Muscle layer of duodenum (tissue), 2 donors: ENCODE measurements around the gene STX11.

Experiments used
- H3K27ac ChIP-seq: one replicate; pipeline ENCODE4 v1.7.0; 2013; ENCODE audit warnings: mild to moderate bottlenecking, low read length
- H3K27me3 ChIP-seq: one replicate; pipeline ENCODE4 v1.7.0; 2013; ENCODE audit warnings: low read depth, mild to moderate bottlenecking, control low read depth, low read length
- H3K36me3 ChIP-seq, 2 donors: one replicate each; pipeline ENCODE4 v1.7.0; 2013; ENCODE audit warnings: low read length in 2 of 2, control low read depth in 1 of 2, mild to moderate bottlenecking in 1 of 2; ENCODE audit not compliant: insufficient read depth in 2 of 2, control insufficient read depth in 1 of 2
- H3K4me1 ChIP-seq, 2 donors: one replicate each; pipeline ENCODE4 v1.7.0; 2013; ENCODE audit warnings: low read length in 2 of 2, mild to moderate bottlenecking in 2 of 2, control low read depth in 1 of 2, moderate library complexity in 1 of 2; ENCODE audit not compliant: insufficient read depth in 2 of 2, control insufficient read depth in 1 of 2
- H3K4me3 ChIP-seq, 2 donors: one replicate each; pipeline ENCODE4 v1.7.0; 2013; ENCODE audit warnings: low read length in 2 of 2, low read depth in 1 of 2, mild to moderate bottlenecking in 1 of 2
- H3K9me3 ChIP-seq, 2 donors: one replicate each; pipeline ENCODE4 v1.7.0; 2013; ENCODE audit warnings: low read length in 2 of 2, control low read depth in 1 of 2, mild to moderate bottlenecking in 1 of 2; ENCODE audit not compliant: control insufficient read depth in 1 of 2
- donor health status: healthy.

The STX11 gene

GRCh38 chr6:144143106-144143505, 7.2 kb upstream of the STX11 start:
- Histone ChIP-seq H3K27me3 (no peaks in the 10 kb centered on the region), H3K36me3 (no peaks in the 10 kb centered on the region), H3K4me3 (no peak overlapping the region), H3K27ac (no peak overlapping the region), H3K4me1 (no peaks in the 10 kb centered on the region), H3K9me3 (peaks cover 0 to 2% of the 10 kb centered on the region in 2 donors)

GRCh38 chr6:144143878-144144277, 6.4 kb upstream of the STX11 start:
- Histone ChIP-seq H3K4me1 (no peaks in the 10 kb centered on the region), H3K9me3 (peaks cover 0 to 2% of the 10 kb centered on the region in 2 donors), H3K36me3 (no peaks in the 10 kb centered on the region), H3K27me3 (no peaks in the 10 kb centered on the region), H3K27ac (no peak overlapping the region), H3K4me3 (no peak overlapping the region)

GRCh38 chr6:144144996-144145395, 5.3 kb upstream of the STX11 start:
- peaks cover 0 to 6% of the 10 kb centered on the region in 2 donors for H3K4me1 ChIP-seq
- H3K4me3 ChIP-seq: no peak overlapping the region
- no peaks in the 10 kb centered on the region for H3K27me3 ChIP-seq
- peaks cover 0 to 2% of the 10 kb centered on the region in 2 donors for H3K9me3 ChIP-seq
- H3K27ac ChIP-seq: no peak overlapping the region
- no peaks in the 10 kb centered on the region for H3K36me3 ChIP-seq

- no peaks in the 10 kb centered on the region for H3K36me3 ChIP-seq
- no peak overlapping the region for H3K4me3 ChIP-seq
- peaks cover 0 to 2% of the 10 kb centered on the region in 2 donors for H3K9me3 ChIP-seq
- peaks cover 0 to 7% of the 10 kb centered on the region in 2 donors for H3K4me1 ChIP-seq
- no peak overlapping the region for H3K27ac ChIP-seq
- H3K27me3 ChIP-seq: no peaks in the 10 kb centered on the region
Observed at GRCh38 chr6:144145541-144145940, 4.8 kb upstream of the STX11 start.

- H3K4me3 ChIP-seq: no peak overlapping the region
- H3K27me3 ChIP-seq: no peaks in the 10 kb centered on the region
- H3K9me3 ChIP-seq: no peaks in the 10 kb centered on the region
- peaks cover 0 to 7% of the 10 kb centered on the region in 2 donors for H3K4me1 ChIP-seq
- no peak overlapping the region for H3K27ac ChIP-seq
- no peaks in the 10 kb centered on the region for H3K36me3 ChIP-seq
Observed at GRCh38 chr6:144148886-144149285, 1.4 kb upstream of the STX11 start.

- H3K4me1 ChIP-seq: peaks cover 0 to 7% of the 10 kb centered on the region in 2 donors
- H3K9me3 ChIP-seq: no peaks in the 10 kb centered on the region
- no peaks in the 10 kb centered on the region for H3K27me3 ChIP-seq
- H3K4me3 ChIP-seq: peak overlapping the region; percentile 83 to 94
- H3K27ac ChIP-seq: no peak overlapping the region
- H3K36me3 ChIP-seq: no peaks in the 10 kb centered on the region
Observed at GRCh38 chr6:144149558-144149893, 791 bp upstream of the STX11 start.

GRCh38 chr6:144150710-144151657, 667 bp downstream of the STX11 start:
- Histone ChIP-seq H3K27ac (peak overlapping the region; percentile 86), H3K27me3 (no peaks in the 10 kb centered on the region), H3K4me3 (peak overlapping the region; percentile 83 to 94), H3K36me3 (no peaks in the 10 kb centered on the region), H3K9me3 (no peaks in the 10 kb centered on the region), H3K4me1 (peaks cover 0 to 7% of the 10 kb centered on the region in 2 donors)

- H3K4me3 ChIP-seq: no peak overlapping the region
- peaks cover 0 to 7% of the 10 kb centered on the region in 2 donors for H3K4me1 ChIP-seq
- H3K27me3 ChIP-seq: no peaks in the 10 kb centered on the region
- H3K9me3 ChIP-seq: no peaks in the 10 kb centered on the region
- no peak overlapping the region for H3K27ac ChIP-seq
- H3K36me3 ChIP-seq: no peaks in the 10 kb centered on the region
Observed at GRCh38 chr6:144152334-144152900, 2.1 kb downstream of the STX11 start.

GRCh38 chr6:144153260-144153659, 2.9 kb downstream of the STX11 start:
- H3K9me3 ChIP-seq: no peaks in the 10 kb centered on the region
- H3K27me3 ChIP-seq: no peaks in the 10 kb centered on the region
- H3K36me3 ChIP-seq: no peaks in the 10 kb centered on the region
- no peak overlapping the region for H3K27ac ChIP-seq
- no peak overlapping the region for H3K4me3 ChIP-seq
- peaks cover 0 to 12% of the 10 kb centered on the region in 2 donors for H3K4me1 ChIP-seq

- no peak overlapping the region for H3K27ac ChIP-seq
- H3K9me3 ChIP-seq: no peaks in the 10 kb centered on the region
- H3K27me3 ChIP-seq: no peaks in the 10 kb centered on the region
- H3K4me1 ChIP-seq: peaks cover 0 to 16% of the 10 kb centered on the region in 2 donors
- H3K36me3 ChIP-seq: no peaks in the 10 kb centered on the region
- H3K4me3 ChIP-seq: no peak overlapping the region
Observed at GRCh38 chr6:144153971-144154370, 3.7 kb downstream of the STX11 start.

GRCh38 chr6:144155529-144155928, 5.2 kb downstream of the STX11 start:
- Histone ChIP-seq H3K27ac (no peak overlapping the region), H3K9me3 (no peaks in the 10 kb centered on the region), H3K36me3 (no peaks in the 10 kb centered on the region), H3K4me1 (peaks cover 0 to 15% of the 10 kb centered on the region in 2 donors), H3K27me3 (no peaks in the 10 kb centered on the region), H3K4me3 (no peak overlapping the region)
